Activated CD8-positive, alpha-beta T cell treated with anti-CD3 and anti-CD28 coated beads for 36 hours (primary cell): ENCODE data around the gene ACTG2. TPM values are rescaled to one million over a fixed set of nuclear protein-coding genes. Genes with fewer than 3 reads are reported as not detected.

Experiments used
- ATAC-seq: fragments of 200-7000 bp; cut with Tn5 transposase; one replicate; pipeline ENCODE4 v1.10.0; 2021; ENCODE audit warnings: mild to moderate bottlenecking, moderate library complexity
- CTCF ChIA-PET: fragments of 350-600 bp; sonication (Branson Sonifier 250); formaldehyde crosslinking; loops from one replicate; lab custom pipeline; 2021; ENCODE audit warnings: antibody characterized with exemption; lab: Charles Lee
- POLR2A ChIA-PET: fragments of 350-600 bp; sonication (Branson Sonifier 250); formaldehyde crosslinking; loops from one replicate; lab custom pipeline; 2021; ENCODE audit warnings: antibody characterized with exemption; lab: Charles Lee
- DNase-seq: peaks from one replicate; pipeline ENCODE4 v3.0.0-alpha.2; 2020
- H3K27ac Mint-ChIP-seq: one replicate; pipeline ENCODE4 v1.8.0; 2021; ENCODE audit warnings: mild to moderate bottlenecking, mixed read lengths
- H3K27me3 Mint-ChIP-seq: one replicate; pipeline ENCODE4 v1.8.0; 2021; ENCODE audit warnings: mixed read lengths
- H3K36me3 Mint-ChIP-seq: one replicate; pipeline ENCODE4 v1.8.0; 2021; ENCODE audit warnings: low read depth, mixed read lengths
- H3K4me1 Mint-ChIP-seq: one replicate; pipeline ENCODE4 v1.8.0; 2021; ENCODE audit warnings: low read depth, mixed read lengths
- H3K4me3 Mint-ChIP-seq: one replicate; pipeline ENCODE4 v1.8.0; 2021; ENCODE audit warnings: mild to moderate bottlenecking, moderate library complexity, mixed read lengths
- H3K9me3 Mint-ChIP-seq: one replicate; pipeline ENCODE4 v1.8.0; 2021; ENCODE audit warnings: mixed read lengths
- CTCF ChIP-seq: fragments of 200-600 bp; IDR thresholded peaks from one replicate; pipeline ENCODE4 v1.8.0; 2022; ENCODE audit warnings: antibody characterized with exemption, mild to moderate bottlenecking
- intact Hi-C: fragments of 100-400 bp; cut with micrococcal nuclease; formaldehyde crosslinking; loops from one replicate; pipeline ENCODE4 v1.10.0; 2022
- total RNA-seq, 2 experiments: library from RNA; stranded (reverse); gene quantifications; one replicate each; pipeline ENCODE4 v1.2.3, GENCODE V29; 2021

The ACTG2 gene
- total RNA-seq, 2 experiments from 2014 or later, result 0.11 to 0.27 TPM

GRCh38 chr2:73933194-73933593 is 40.4 kb downstream of the ACTG2 start:
- ATAC-seq, result peak; percentile 24
- no peak for TF ChIP-seq CTCF
- POLR2A ChIA-PET, result interaction anchor here (0.6 to 1.4 kb wide), 4 partner anchors 11 to 69 kb away, joined by 3 to 4 read pairs (median 4); no protein-coding TSS in a partner anchor
- Mint-ChIP-seq H3K4me1 (peaks cover 85% of the 10 kb centered on the region), H3K27me3 (no peaks in the 10 kb centered on the region), H3K27ac (peak overlapping the region; percentile 89), H3K4me3 (no peak overlapping the region), H3K36me3 (peaks cover 67% of the 10 kb centered on the region), H3K9me3 (no peaks in the 10 kb centered on the region)
- CTCF ChIA-PET, result interaction anchor here (0.9 to 1.6 kb wide), 5 partner anchors 25 to 187 kb away, joined by 3 to 6 read pairs (median 4); no protein-coding TSS in a partner anchor
- intact Hi-C loops, result no loop called here
- no peak for DNase-seq

- POLR2A ChIA-PET, result interaction anchor here (1.0 kb wide), 1 partner anchor 29 kb away, joined by 3 read pairs; no protein-coding TSS in a partner anchor
Measured at GRCh38 chr2:73935641-73936040, 42.8 kb downstream of the ACTG2 start.

GRCh38 chr2:73937103-73937885 is 44.5 kb downstream of the ACTG2 start:
- intact Hi-C loops, result no loop called here
- POLR2A ChIA-PET, result interaction anchor here (0.8 to 0.9 kb wide), 2 partner anchors 42 to 508 kb away, joined by 3 read pairs; no protein-coding TSS in a partner anchor
- no peaks in the 10 kb centered on the region for H3K9me3 Mint-ChIP-seq
- no peak for ATAC-seq
- no peaks in the 10 kb centered on the region for H3K27me3 Mint-ChIP-seq
- peaks cover 82% of the 10 kb centered on the region for H3K4me1 Mint-ChIP-seq
- no peak overlapping the region for H3K4me3 Mint-ChIP-seq
- CTCF ChIA-PET, result interaction anchor here (1.0 to 2.1 kb wide), 4 partner anchors 12 to 113 kb away, joined by 3 to 5 read pairs (median 4); no protein-coding TSS in a partner anchor
- no peak for TF ChIP-seq CTCF
- H3K36me3 Mint-ChIP-seq, result peaks cover 68% of the 10 kb centered on the region
- no peak for DNase-seq
- no peak overlapping the region for H3K27ac Mint-ChIP-seq

More at GRCh38 chr2:73935641-73936040, 42.8 kb downstream of the ACTG2 start:
- peaks cover 72% of the 10 kb centered on the region for H3K36me3 Mint-ChIP-seq
- H3K4me3 Mint-ChIP-seq, result no peak overlapping the region
- DNase-seq (no peak), ATAC-seq (no peak)
- H3K27me3 Mint-ChIP-seq, result no peaks in the 10 kb centered on the region
- H3K4me1 Mint-ChIP-seq, result peaks cover 86% of the 10 kb centered on the region
- no peak for TF ChIP-seq CTCF
- H3K9me3 Mint-ChIP-seq, result no peaks in the 10 kb centered on the region
- no peak overlapping the region for H3K27ac Mint-ChIP-seq
- CTCF ChIA-PET, result interaction anchor here (0.7 to 2.0 kb wide), 4 partner anchors 18 to 107 kb away, joined by 3 to 8 read pairs (median 4); partner anchors contain the start of gene STAMBP
- intact Hi-C loops, result no loop called here

GRCh38 chr2:73937899-73938298 is 45.1 kb downstream of the ACTG2 start:
- no peak for TF ChIP-seq CTCF
- peaks cover 67% of the 10 kb centered on the region for H3K36me3 Mint-ChIP-seq
- H3K9me3 Mint-ChIP-seq, result no peaks in the 10 kb centered on the region
- CTCF ChIA-PET, result interaction anchor here (1.1 to 2.1 kb wide), 8 partner anchors 11 to 211 kb away, joined by 3 to 9 read pairs (median 4); no protein-coding TSS in a partner anchor
- H3K27ac Mint-ChIP-seq, result peak overlapping the region; percentile 7
- ATAC-seq (no peak), DNase-seq (no peak)
- intact Hi-C loops, result loop anchor here (2.0 kb wide), 1 partner anchor 49 kb away; no protein-coding TSS in a partner anchor
- H3K4me3 Mint-ChIP-seq, result no peak overlapping the region
- H3K27me3 Mint-ChIP-seq, result no peaks in the 10 kb centered on the region
- POLR2A ChIA-PET, result interaction anchor here (0.8 to 2.0 kb wide), 2 partner anchors 48 to 507 kb away, joined by 3 to 7 read pairs; no protein-coding TSS in a partner anchor
- H3K4me1 Mint-ChIP-seq, result peaks cover 81% of the 10 kb centered on the region
